Measurements from ENCODE around the gene STIM1.

DNA sequence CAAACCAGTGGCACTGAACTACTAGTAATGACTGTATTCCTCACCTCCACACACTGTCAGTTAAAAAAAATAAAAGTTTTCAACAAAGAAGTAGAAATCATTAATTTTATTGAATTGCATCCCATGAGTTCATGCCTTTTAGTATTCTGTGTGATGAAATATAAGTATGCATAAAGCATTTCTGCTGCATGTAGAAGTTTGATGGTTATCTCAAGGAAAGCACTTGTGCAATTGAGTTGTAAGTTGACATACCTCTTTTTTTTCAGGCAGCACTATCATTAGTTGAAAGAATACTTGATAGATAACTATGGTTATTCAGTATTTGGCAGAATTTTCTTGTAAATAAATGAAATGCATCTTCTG lies 104.4 kb downstream of the STIM1 start:
- TF ChIP-seq, protein P1, sequence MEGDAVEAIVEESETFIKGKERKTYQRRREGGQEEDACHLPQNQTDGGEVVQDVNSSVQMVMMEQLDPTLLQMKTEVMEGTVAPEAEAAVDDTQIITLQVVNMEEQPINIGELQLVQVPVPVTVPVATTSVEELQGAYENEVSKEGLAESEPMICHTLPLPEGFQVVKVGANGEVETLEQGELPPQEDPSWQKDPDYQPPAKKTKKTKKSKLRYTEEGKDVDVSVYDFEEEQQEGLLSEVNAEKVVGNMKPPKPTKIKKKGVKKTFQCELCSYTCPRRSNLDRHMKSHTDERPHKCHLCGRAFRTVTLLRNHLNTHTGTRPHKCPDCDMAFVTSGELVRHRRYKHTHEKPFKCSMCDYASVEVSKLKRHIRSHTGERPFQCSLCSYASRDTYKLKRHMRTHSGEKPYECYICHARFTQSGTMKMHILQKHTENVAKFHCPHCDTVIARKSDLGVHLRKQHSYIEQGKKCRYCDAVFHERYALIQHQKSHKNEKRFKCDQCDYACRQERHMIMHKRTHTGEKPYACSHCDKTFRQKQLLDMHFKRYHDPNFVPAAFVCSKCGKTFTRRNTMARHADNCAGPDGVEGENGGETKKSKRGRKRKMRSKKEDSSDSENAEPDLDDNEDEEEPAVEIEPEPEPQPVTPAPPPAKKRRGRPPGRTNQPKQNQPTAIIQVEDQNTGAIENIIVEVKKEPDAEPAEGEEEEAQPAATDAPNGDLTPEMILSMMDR (IDR thresholded peaks at IDR 0.05): no peak
- no peak for TF ChIP-seq POLR2A (IDR thresholded peaks at IDR 0.05)

Measured in Peyer's patch (tissue), 4 donors.